SK-N-SH (cell line): ENCODE results near the gene MUSK.

Source experiments
- EP300 ChIP-seq, 2 experiments: IDR thresholded peaks; 2 replicates each; pipeline versions ENCODE4 v1.4.0 to v1.6.1; 2012; ENCODE audit warnings: borderline replicate concordance in 1 of 2, low read depth in 1 of 2, low read length in 1 of 2
- RAD21 ChIP-seq: IDR thresholded peaks from 2 replicates; pipeline ENCODE4 v1.6.1; 2012; ENCODE audit warnings: mild to moderate bottlenecking, low read length
- TF ChIP-seq, protein P1 (sequence below): fragments of 200-600 bp; sonication (generic); IDR thresholded peaks from 2 replicates; pipeline ENCODE4 v1.6.1; 2017; ENCODE audit warnings: antibody characterized with exemption, mild to moderate bottlenecking, moderate library complexity
- TF ChIP-seq, protein P2 (sequence below): IDR thresholded peaks from 2 replicates; pipeline ENCODE4 v1.4.0; 2012; ENCODE audit warnings: low read depth, borderline replicate concordance

DNA sequence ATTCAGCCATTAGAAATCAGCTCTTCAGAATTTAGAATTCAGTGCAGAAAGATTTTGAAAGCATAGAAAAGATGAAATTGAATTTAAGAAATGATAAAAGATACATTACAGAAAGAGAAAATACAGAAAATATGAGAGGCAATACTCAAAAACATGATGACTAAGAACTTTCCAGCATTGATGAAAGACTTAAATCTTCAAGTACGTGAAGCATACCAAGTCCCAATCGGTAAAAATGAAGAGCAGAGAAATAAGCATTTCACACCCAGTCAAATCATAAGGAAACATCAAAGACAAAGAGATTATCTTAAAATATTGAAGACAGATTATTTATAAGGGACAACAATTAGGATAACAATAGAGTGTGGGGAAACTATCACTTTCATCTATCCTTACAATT is 35.1 kb downstream of the MUSK start:
- TF ChIP-seq, protein P1, sequence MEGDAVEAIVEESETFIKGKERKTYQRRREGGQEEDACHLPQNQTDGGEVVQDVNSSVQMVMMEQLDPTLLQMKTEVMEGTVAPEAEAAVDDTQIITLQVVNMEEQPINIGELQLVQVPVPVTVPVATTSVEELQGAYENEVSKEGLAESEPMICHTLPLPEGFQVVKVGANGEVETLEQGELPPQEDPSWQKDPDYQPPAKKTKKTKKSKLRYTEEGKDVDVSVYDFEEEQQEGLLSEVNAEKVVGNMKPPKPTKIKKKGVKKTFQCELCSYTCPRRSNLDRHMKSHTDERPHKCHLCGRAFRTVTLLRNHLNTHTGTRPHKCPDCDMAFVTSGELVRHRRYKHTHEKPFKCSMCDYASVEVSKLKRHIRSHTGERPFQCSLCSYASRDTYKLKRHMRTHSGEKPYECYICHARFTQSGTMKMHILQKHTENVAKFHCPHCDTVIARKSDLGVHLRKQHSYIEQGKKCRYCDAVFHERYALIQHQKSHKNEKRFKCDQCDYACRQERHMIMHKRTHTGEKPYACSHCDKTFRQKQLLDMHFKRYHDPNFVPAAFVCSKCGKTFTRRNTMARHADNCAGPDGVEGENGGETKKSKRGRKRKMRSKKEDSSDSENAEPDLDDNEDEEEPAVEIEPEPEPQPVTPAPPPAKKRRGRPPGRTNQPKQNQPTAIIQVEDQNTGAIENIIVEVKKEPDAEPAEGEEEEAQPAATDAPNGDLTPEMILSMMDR: no peak
- TF ChIP-seq RAD21 (no peak), EP300 (IDR thresholded peaks at IDR 0.05; ENCODE audit: borderline replicate concordance in 1 of 2, low read depth in 1 of 2, low read length in 1 of 2) (no peak)
- TF ChIP-seq, protein P2, sequence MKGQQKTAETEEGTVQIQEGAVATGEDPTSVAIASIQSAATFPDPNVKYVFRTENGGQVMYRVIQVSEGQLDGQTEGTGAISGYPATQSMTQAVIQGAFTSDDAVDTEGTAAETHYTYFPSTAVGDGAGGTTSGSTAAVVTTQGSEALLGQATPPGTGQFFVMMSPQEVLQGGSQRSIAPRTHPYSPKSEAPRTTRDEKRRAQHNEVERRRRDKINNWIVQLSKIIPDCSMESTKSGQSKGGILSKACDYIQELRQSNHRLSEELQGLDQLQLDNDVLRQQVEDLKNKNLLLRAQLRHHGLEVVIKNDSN: no peak
